H9 (cell line): ENCODE measurements around the gene WWC1. TPM values are rescaled to one million over a fixed set of nuclear protein-coding genes. Genes with fewer than 3 reads are reported as not detected.

Source experiments
- DNase-seq: peaks from one replicate; pipeline ENCODE4 v3.0.0-alpha.2; 2017
- H2AFZ ChIP-seq: one replicate; pipeline ENCODE4 v1.6.1; 2013; ENCODE audit warnings: mild to moderate bottlenecking, low read length, control low read depth, moderate library complexity
- H2AK5ac ChIP-seq: 2 replicates; pipeline ENCODE4 v1.6.1; 2013; ENCODE audit warnings: low read length, control low read depth, mixed read lengths; ENCODE audit not compliant: insufficient read length
- H2BK120ac ChIP-seq: one replicate; pipeline ENCODE4 v1.6.1; 2013; ENCODE audit warnings: low read depth, mild to moderate bottlenecking, low read length, control low read depth, inconsistent platforms; ENCODE audit not compliant: poor library complexity, severe bottlenecking
- H2BK12ac ChIP-seq: 2 replicates; pipeline ENCODE4 v1.6.1; 2013; ENCODE audit warnings: low read length, control low read depth, mixed read lengths, low read depth; ENCODE audit not compliant: insufficient read length
- H2BK15ac ChIP-seq: 2 replicates; pipeline ENCODE4 v1.6.1; 2013; ENCODE audit warnings: low read depth, low read length, control low read depth
- H2BK20ac ChIP-seq: one replicate; pipeline ENCODE4 v1.6.1; 2013; ENCODE audit warnings: low read depth, mild to moderate bottlenecking, low read length, control low read depth, inconsistent platforms; ENCODE audit not compliant: poor library complexity, severe bottlenecking
- H2BK5ac ChIP-seq: 2 replicates; pipeline ENCODE4 v1.6.1; 2013; ENCODE audit warnings: low read length, control low read depth, mixed read lengths; ENCODE audit not compliant: insufficient read length
- H3K14ac ChIP-seq: 2 replicates; pipeline ENCODE4 v1.6.1; 2013; ENCODE audit warnings: low read length, control low read depth; ENCODE audit not compliant: insufficient read depth
- H3K18ac ChIP-seq: 2 replicates; pipeline ENCODE4 v1.6.1; 2013; ENCODE audit warnings: low read depth, mild to moderate bottlenecking, mixed read lengths, low read length, control low read depth; ENCODE audit not compliant: insufficient read length
- H3K23ac ChIP-seq: 2 replicates; pipeline ENCODE4 v1.6.1; 2013; ENCODE audit warnings: low read length, control low read depth, mixed read lengths, low read depth; ENCODE audit not compliant: insufficient read length
- H3K23me2 ChIP-seq: 2 replicates; pipeline ENCODE4 v1.6.1; 2013; ENCODE audit warnings: low read depth, mild to moderate bottlenecking, mixed read lengths, low read length, control low read depth; ENCODE audit not compliant: insufficient read length, poor library complexity, severe bottlenecking
- H3K27ac ChIP-seq: 2 replicates; pipeline ENCODE4 v1.5.1; 2013; ENCODE audit warnings: low read length, control low read depth, mixed read lengths, low read depth; ENCODE audit not compliant: insufficient read length
- H3K27me3 ChIP-seq: 2 replicates; pipeline ENCODE4 v1.6.1; 2013; ENCODE audit warnings: low read length, control low read depth, inconsistent platforms; ENCODE audit not compliant: insufficient read depth
- H3K4ac ChIP-seq: 2 replicates; pipeline ENCODE4 v1.6.1; 2013; ENCODE audit warnings: low read depth, mild to moderate bottlenecking, control low read depth, inconsistent platforms, low read length, moderate library complexity
- H3K4me1 ChIP-seq: 2 replicates; pipeline ENCODE4 v1.6.1; 2013; ENCODE audit warnings: low read length, control low read depth, inconsistent platforms; ENCODE audit not compliant: insufficient read depth
- H3K4me2 ChIP-seq: 2 replicates; pipeline ENCODE4 v1.6.1; 2013; ENCODE audit warnings: low read length, control low read depth, mixed read lengths; ENCODE audit not compliant: insufficient read length, insufficient read depth
- H3K56ac ChIP-seq: 2 replicates; pipeline ENCODE4 v1.6.1; 2013; ENCODE audit warnings: low read depth, mild to moderate bottlenecking, mixed read lengths, low read length, control low read depth; ENCODE audit not compliant: insufficient read length
- H3K79me1 ChIP-seq: 2 replicates; pipeline ENCODE4 v1.6.1; 2013; ENCODE audit warnings: low read depth, mild to moderate bottlenecking, moderate library complexity, low read length, control low read depth, inconsistent platforms; ENCODE audit not compliant: insufficient read depth, poor library complexity, severe bottlenecking
- H3K79me2 ChIP-seq: 2 replicates; pipeline ENCODE4 v1.6.1; 2013; ENCODE audit warnings: low read length, control low read depth, inconsistent platforms; ENCODE audit not compliant: insufficient read depth
- H3K9ac ChIP-seq: 2 replicates; pipeline ENCODE4 v1.6.1; 2013; ENCODE audit warnings: low read length, control low read depth, mixed read lengths; ENCODE audit not compliant: insufficient read length; ENCODE audit errors: extremely low read depth
- H3K9me3 ChIP-seq: one replicate; pipeline ENCODE4 v1.6.1; 2013; ENCODE audit warnings: low read depth, low read length, inconsistent platforms; ENCODE audit not compliant: control insufficient read depth
- H3T11ph ChIP-seq: one replicate; pipeline ENCODE4 v1.6.1; 2013; ENCODE audit warnings: mild to moderate bottlenecking, low read length, control low read depth, inconsistent platforms
- H4K20me1 ChIP-seq: one replicate; pipeline ENCODE4 v1.6.1; 2013; ENCODE audit not compliant: control insufficient read depth, insufficient read length, insufficient read depth
- H4K5ac ChIP-seq: 2 replicates; pipeline ENCODE4 v1.6.1; 2013; ENCODE audit warnings: low read depth, mild to moderate bottlenecking, mixed read lengths, low read length, control low read depth; ENCODE audit not compliant: insufficient read length
- H4K8ac ChIP-seq: replicated peaks from 2 replicates; pipeline ENCODE4 v1.6.1; 2013; ENCODE audit warnings: low read length, control low read depth, mixed read lengths, low read depth; ENCODE audit not compliant: insufficient read length
- H4K91ac ChIP-seq: 2 replicates; pipeline ENCODE4 v1.6.1; 2013; ENCODE audit warnings: low read depth, mild to moderate bottlenecking, moderate library complexity, mixed read lengths, low read length, control low read depth; ENCODE audit not compliant: insufficient read length
- H3K27ac Mint-ChIP-seq, 3 experiments: 2 replicates in 2 of 3; 3 replicates in 1 of 3; pipeline ENCODE4 v1.8.0; 2020 to 2021; ENCODE audit warnings: mixed read lengths in 3 of 3, mild to moderate bottlenecking in 1 of 3, moderate library complexity in 1 of 3
- H3K27me3 Mint-ChIP-seq: 2 replicates; pipeline ENCODE4 v1.8.0; 2021; ENCODE audit warnings: low read depth, mild to moderate bottlenecking, moderate library complexity, mixed read lengths
- H3K36me3 Mint-ChIP-seq, 3 experiments: 2 replicates in 2 of 3; 3 replicates in 1 of 3; pipeline ENCODE4 v1.8.0; 2020 to 2021; ENCODE audit warnings: low read depth in 3 of 3, mixed read lengths in 3 of 3; ENCODE audit not compliant: insufficient read depth in 1 of 3
- H3K4me1 Mint-ChIP-seq, 2 experiments: 2 replicates each; pipeline ENCODE4 v1.8.0; 2020; ENCODE audit warnings: mixed read lengths in 2 of 2
- H3K4me3 Mint-ChIP-seq, 2 experiments: 2 replicates in 1 of 2; 3 replicates in 1 of 2; pipeline ENCODE4 v1.8.0; 2020 to 2021; ENCODE audit warnings: mild to moderate bottlenecking in 2 of 2, mixed read lengths in 2 of 2, moderate library complexity in 1 of 2
- H3K9me3 Mint-ChIP-seq, 2 experiments: 2 replicates in 1 of 2; 3 replicates in 1 of 2; pipeline ENCODE4 v1.8.0; 2020; ENCODE audit warnings: mild to moderate bottlenecking in 2 of 2, mixed read lengths in 2 of 2, moderate library complexity in 1 of 2
- CTCF ChIP-seq: fragments of 200-600 bp; sonication (generic); conservative IDR thresholded peaks from 3 replicates; pipeline ENCODE4 v1.8.0; 2021; ENCODE audit warnings: antibody characterized with exemption, mild to moderate bottlenecking
- WGBS: extraction: QIAGEN DNeasy Blood & Tissue Kit; methylation state at CpG from one replicate; pipeline ENCODE4 v1.1.7; 2013; ENCODE audit warnings: missing lambda C conversion rate, low lambda C conversion rate, mixed read lengths; ENCODE audit not compliant: insufficient read length; ENCODE audit errors: extremely low coverage; 5-methylcytosine and 5-hydroxymethylcytosine counted together
- total RNA-seq: library from RNA; stranded (reverse); gene quantifications from 2 replicates; pipeline ENCODE4 v1.2.1, GENCODE V29; 2021

The WWC1 gene
- total RNA-seq, 1 experiment from 2014 or later: 28.2 TPM

GRCh38 chr5:168356592-168356991, 65.1 kb downstream of the WWC1 start:
- H4K91ac ChIP-seq: no peak overlapping the region
- no peak overlapping the region for H2BK20ac ChIP-seq
- Mint-ChIP-seq H3K9me3 (no peaks in the 10 kb centered on the region), H3K4me1 (peaks cover 30 to 37% of the 10 kb centered on the region in 2 experiments), H3K36me3 (peaks cover 0 to 4% (median 0%) of the 10 kb centered on the region in 3 experiments; a peak in 1 of 7 replicates), H3K27me3 (no peaks in the 10 kb centered on the region; the same call in 1 of the 2 replicates), H3K27ac (peak overlapping the region in 1 of 3 experiments; percentile 78; a peak in 2 of 7 replicates), H3K4me3 (no peak overlapping the region)
- H3K79me1 ChIP-seq: peaks cover 3% of the 10 kb centered on the region
- no peak overlapping the region for H3K4ac ChIP-seq
- no peak overlapping the region for H3K4me2 ChIP-seq
- H3K23me2 ChIP-seq: no peaks in the 10 kb centered on the region
- no peaks in the 10 kb centered on the region for H3K27me3 ChIP-seq
- no peak overlapping the region for H3K27ac ChIP-seq
- no peak overlapping the region for H3K18ac ChIP-seq
- no peak overlapping the region for H3K14ac ChIP-seq
- WGBS: no CpG with 5 or more reads among the region's 4 CpGs
- H2BK120ac ChIP-seq: no peak overlapping the region
- no peak overlapping the region for H3K56ac ChIP-seq
- H2AK5ac ChIP-seq: no peak overlapping the region
- no peaks in the 10 kb centered on the region; the same call in 1 of the 2 replicates for H3K79me2 ChIP-seq
- H2BK12ac ChIP-seq: no peak overlapping the region
- no peak overlapping the region for H3K23ac ChIP-seq
- H3K9me3 ChIP-seq: no peaks in the 10 kb centered on the region
- DNase-seq: no peak
- no peaks in the 10 kb centered on the region; the same call in 1 of the 2 replicates for H3K4me1 ChIP-seq
- no peak overlapping the region for H4K8ac ChIP-seq
- H2AFZ ChIP-seq: no peak overlapping the region
- H2BK5ac ChIP-seq: no peak overlapping the region
- no peak for TF ChIP-seq CTCF
- H4K20me1 ChIP-seq: no peaks in the 10 kb centered on the region
- H2BK15ac ChIP-seq: no peak overlapping the region
- no peak overlapping the region for H4K5ac ChIP-seq
- H3K9ac ChIP-seq: no peak overlapping the region
- H3T11ph ChIP-seq: no peak overlapping the region
